HCT116 (cell line): ENCODE data around the gene KCNK10. TPM values are rescaled to one million over a fixed set of nuclear protein-coding genes. Genes with fewer than 3 reads are reported as not detected.

ENCODE experiments used
- ATAC-seq: fragments of 200-7000 bp; cut with Tn5 transposase; 2 replicates; pipeline ENCODE4 v1.9.1; 2020; ENCODE audit warnings: mild to moderate bottlenecking, moderate library complexity
- BruUV-seq: library from RNA; stranded (reverse); fragments of 400-500 nt; replicated peaks from 2 replicates; lab custom pipeline; 2021; lab: Mats Ljungman, UMichigan
- CTCF ChIA-PET: fragments of 300-600 bp; sonication (Branson Sonifier 250); formaldehyde crosslinking; loops from one replicate; lab custom pipeline; 2021; ENCODE audit warnings: antibody characterized with exemption; lab: Charles Lee
- POLR2A ChIA-PET: fragments of 300-600, 350-600 bp; sonication (Branson Sonifier 250); formaldehyde crosslinking; loops from one replicate; lab custom pipeline; 2021; ENCODE audit warnings: antibody characterized with exemption; lab: Charles Lee
- RAD21 ChIA-PET, 2 experiments: fragments of 300-600 bp; sonication (Branson Sonifier 250); formaldehyde crosslinking; loops; one replicate each; lab custom pipeline; 2023; ENCODE audit warnings: low total read pairs in 2 of 2; ENCODE audit not compliant: uncharacterized antibody in 2 of 2, unreplicated experiment in 2 of 2, low non-redundant PET in 1 of 2; lab: Charles Lee
- DNase-seq: peaks from one replicate; pipeline ENCODE4 v3.0.0-alpha.2; 2010; ENCODE audit warnings: low read depth, low spot score
- H2AFZ ChIP-seq: fragments of 200-600 bp; shearing (Covaris generic), sonication (generic); 2 replicates; pipeline ENCODE4 v1.6.1; 2017; ENCODE audit warnings: low read depth, mixed run types, mixed read lengths, antibody characterized with exemption, low read length; ENCODE audit not compliant: poor library complexity, severe bottlenecking
- H3K27ac ChIP-seq: 2 replicates; pipeline ENCODE4 v1.5.1; 2012; ENCODE audit warnings: low read depth, low read length
- H3K27me3 ChIP-seq: fragments of 200-600 bp; sonication (generic); 2 replicates; pipeline ENCODE4 v1.6.1; 2016; ENCODE audit warnings: mixed run types, low read length, mixed read lengths; ENCODE audit not compliant: insufficient read depth
- H3K36me3 ChIP-seq, 2 experiments: fragments of 200-500 bp in 1 of 2; fragments of 200-600 bp in 1 of 2; sonication (Bioruptor generic) in 1 of 2; sonication (generic) in 1 of 2; 2 replicates each; pipeline versions ENCODE4 v1.5.1 to v1.6.1; 2014 to 2016; ENCODE audit warnings: low read length in 2 of 2, inconsistent platforms in 1 of 2, mixed read lengths in 1 of 2, mixed run types in 1 of 2; ENCODE audit not compliant: insufficient read depth in 2 of 2, control insufficient read depth in 1 of 2
- H3K4me1 ChIP-seq, 2 experiments: fragments of 200-600 bp in 1 of 2; sonication (generic) in 1 of 2; 2 replicates each; pipeline versions ENCODE4 v1.5.1 to v1.6.1; 2012 to 2017; ENCODE audit warnings: low read length in 2 of 2, inconsistent platforms in 1 of 2, mild to moderate bottlenecking in 1 of 2, mixed read lengths in 1 of 2, mixed run types in 1 of 2, moderate library complexity in 1 of 2; ENCODE audit not compliant: insufficient read depth in 2 of 2, control insufficient read depth in 1 of 2
- H3K4me2 ChIP-seq: fragments of 200-600 bp; sonication (generic); 2 replicates; pipeline ENCODE4 v1.6.1; 2017; ENCODE audit warnings: mixed run types, low read length, mixed read lengths
- H3K4me3 ChIP-seq, 2 experiments: fragments of 200-600 bp in 1 of 2; sonication (generic) in 1 of 2; replicated peaks in 1 of 2; 2 replicates each; pipeline ENCODE4 v1.5.1; 2011 to 2016; ENCODE audit warnings: low read length in 2 of 2, control low read depth in 1 of 2, low read depth in 1 of 2, mild to moderate bottlenecking in 1 of 2, mixed read lengths in 1 of 2, mixed run types in 1 of 2
- H3K79me2 ChIP-seq: fragments of 200-600 bp; sonication (generic); 2 replicates; pipeline ENCODE4 v1.6.1; 2017; ENCODE audit warnings: mild to moderate bottlenecking, mixed run types, low read length, moderate library complexity, mixed read lengths; ENCODE audit not compliant: insufficient read depth
- H3K9ac ChIP-seq: fragments of 200-600 bp; sonication (generic); 2 replicates; pipeline ENCODE4 v1.6.1; 2016; ENCODE audit warnings: low read length, mixed read lengths
- H3K9me2 ChIP-seq: fragments of 200-600 bp; sonication (generic), shearing (Covaris generic); 2 replicates; pipeline ENCODE4 v1.6.1; 2017; ENCODE audit warnings: mixed run types, mild to moderate bottlenecking, moderate library complexity; ENCODE audit not compliant: insufficient read depth
- H3K9me3 ChIP-seq, 2 experiments: fragments of 200-500 bp in 1 of 2; fragments of 200-600 bp in 1 of 2; sonication (Bioruptor generic) in 1 of 2; sonication (generic) in 1 of 2; 2 replicates each; pipeline ENCODE4 v1.6.1; 2014 to 2017; ENCODE audit warnings: low read length in 2 of 2, mixed read lengths in 2 of 2, inconsistent platforms in 1 of 2, low read depth in 1 of 2, mild to moderate bottlenecking in 1 of 2, mixed run types in 1 of 2, moderate library complexity in 1 of 2; ENCODE audit not compliant: control insufficient read depth in 1 of 2, insufficient read depth in 1 of 2
- H4K20me1 ChIP-seq: fragments of 200-600 bp; sonication (generic), shearing (Covaris generic); 2 replicates; pipeline ENCODE4 v1.6.1; 2017; ENCODE audit warnings: mixed run types, mild to moderate bottlenecking, moderate library complexity; ENCODE audit not compliant: insufficient read depth
- CBX3 ChIP-seq: IDR thresholded peaks from 2 replicates; pipeline ENCODE4 v1.6.1; 2012; ENCODE audit warnings: low read depth
- CTCF ChIP-seq, 3 experiments: fragments of 200-600 bp in 1 of 3; sonication (generic) in 1 of 3; IDR thresholded peaks in 2 of 3; conservative IDR thresholded peaks in 1 of 3; 2 replicates each; pipeline ENCODE4 v1.5.1; 2012 to 2017; ENCODE audit warnings: low read depth in 2 of 3, low read length in 2 of 3, antibody characterized with exemption in 1 of 3, borderline replicate concordance in 1 of 3, control low read depth in 1 of 3, mild to moderate bottlenecking in 1 of 3, mixed read lengths in 1 of 3, mixed run types in 1 of 3, moderate library complexity in 1 of 3; ENCODE audit not compliant: insufficient read depth in 1 of 3
- ELF1 ChIP-seq: IDR thresholded peaks from 2 replicates; pipeline ENCODE4 v1.6.1; 2012; ENCODE audit warnings: low read depth, borderline replicate concordance
- EZH2phosphoT487 ChIP-seq: fragments of 200-600 bp; IDR thresholded peaks from 2 replicates; pipeline ENCODE4 v1.6.1; 2018; ENCODE audit warnings: antibody characterized with exemption, borderline replicate concordance
- FOSL1 ChIP-seq: IDR thresholded peaks from 2 replicates; pipeline ENCODE4 v1.6.1; 2012; ENCODE audit warnings: low read depth
- JUND ChIP-seq: IDR thresholded peaks from 2 replicates; pipeline ENCODE4 v1.6.1; 2012
- POLR2A ChIP-seq: IDR thresholded peaks from 2 replicates; pipeline ENCODE4 v1.7.0; 2011; ENCODE audit warnings: borderline replicate concordance; ENCODE audit not compliant: insufficient read depth, insufficient read length; ENCODE audit errors: extremely low read depth
- RAD21 ChIP-seq: IDR thresholded peaks from 2 replicates; pipeline ENCODE4 v1.6.1; 2012; ENCODE audit warnings: low read depth, mild to moderate bottlenecking
- REST ChIP-seq: IDR thresholded peaks from 2 replicates; pipeline ENCODE4 v1.6.1; 2012; ENCODE audit warnings: low read depth
- SIN3A ChIP-seq: IDR thresholded peaks from 2 replicates; pipeline ENCODE4 v1.6.1; 2012; ENCODE audit warnings: low read depth
- SP1 ChIP-seq: IDR thresholded peaks from 2 replicates; pipeline ENCODE4 v1.6.1; 2012; ENCODE audit warnings: low read depth
- SRF ChIP-seq: IDR thresholded peaks from 2 replicates; pipeline ENCODE4 v1.6.1; 2012; ENCODE audit warnings: low read depth
- ZNF274 ChIP-seq: fragments of 200-500 bp; sonication (Bioruptor generic); IDR thresholded peaks from 2 replicates; pipeline ENCODE4 v1.6.1; 2014; ENCODE audit warnings: mild to moderate bottlenecking, low read depth, low read length, inconsistent platforms
- intact Hi-C: fragments of 100-400 bp; cut with micrococcal nuclease; formaldehyde crosslinking; loops from 2 replicates; pipeline ENCODE4 v1.10.0; 2022
- total RNA-seq: library from RNA; stranded (reverse); gene quantifications from one replicate; pipeline ENCODE4 v1.2.1, GENCODE V29; 2021; ENCODE audit not compliant: unreplicated experiment

KCNK10 gene
- total RNA-seq, 1 experiment from 2014 or later, result not detected

GRCh38 chr14:88234442-88234841, 88.6 kb downstream of the KCNK10 start:
- Histone ChIP-seq H3K4me2 (no peak overlapping the region), H3K36me3 (no peaks in the 10 kb centered on the region), H3K9me2 (no peaks in the 10 kb centered on the region), H3K27ac (no peak overlapping the region), H3K9me3 (no peaks in the 10 kb centered on the region), H4K20me1 (no peaks in the 10 kb centered on the region), H3K79me2 (no peaks in the 10 kb centered on the region), H3K27me3 (peaks cover 16% of the 10 kb centered on the region), H3K4me3 (no peak overlapping the region), H3K9ac (no peak overlapping the region), H3K4me1 (no peaks in the 10 kb centered on the region), H2AFZ (no peak overlapping the region)
- ChIA-PET POLR2A (no interaction called here), CTCF (interaction anchor here (2.4 kb wide), 1 partner anchor 45 kb away, joined by 26 read pairs; no protein-coding TSS in a partner anchor), RAD21 (no interaction called here)
- intact Hi-C loops, result loop anchor here (2.0 kb wide), 2 partner anchors 46 to 290 kb away; no protein-coding TSS in a partner anchor
- BruUV-seq, result no TSS peak
- no peak for DNase-seq
- no peak for ATAC-seq
- TF ChIP-seq REST, result no peak
- no peak for TF ChIP-seq JUND
- TF ChIP-seq SRF, result no peak
- no peak for TF ChIP-seq RAD21
- no peak for TF ChIP-seq FOSL1
- no peak for TF ChIP-seq EZH2phosphoT487
- no peak for TF ChIP-seq SP1
- TF ChIP-seq POLR2A, result no peak
- TF ChIP-seq CBX3, result no peak
- no peak for TF ChIP-seq SIN3A
- TF ChIP-seq CTCF (IDR thresholded peaks at IDR 0.05 in 2 of 3, conservative IDR thresholded peaks at IDR 0.05 in 1 of 3; ENCODE audit: borderline replicate concordance in 1 of 3, insufficient read depth in 1 of 3, low read depth in 2 of 3, low read length in 2 of 3), result no peak
- TF ChIP-seq ZNF274, result no peak
- TF ChIP-seq ELF1, result no peak
